Lung (tissue), 12 donors: Measurements from ENCODE around the gene CNTNAP2. TPM values are rescaled to one million over a fixed set of nuclear protein-coding genes. Genes with fewer than 3 reads are reported as not detected.

Experiments used
- ATAC-seq: fragments of 200-7000 bp; cut with Tn5 transposase; one replicate; pipeline ENCODE4 v1.9.1; 2020; ENCODE audit warnings: moderate number of reproducible peaks; ENCODE audit not compliant: insufficient read depth, low FRiP score
- DNase-seq, 3 donors: peaks; one replicate each; pipeline ENCODE4 v3.0.0-alpha.2; 2013 to 2017
- H3K27ac ChIP-seq, 2 donors: one replicate each; pipeline ENCODE4 v1.5.1; 2013; ENCODE audit warnings: mild to moderate bottlenecking in 2 of 2, moderate library complexity in 2 of 2, control low read depth in 1 of 2, inconsistent platforms in 1 of 2, low read depth in 1 of 2, low read length in 1 of 2
- H3K27me3 ChIP-seq, 3 donors: one replicate each; pipeline ENCODE4 v1.5.1; 2013; ENCODE audit warnings: low read length in 2 of 3; ENCODE audit not compliant: control insufficient read depth in 3 of 3, insufficient read depth in 3 of 3
- H3K36me3 ChIP-seq, 4 donors: one replicate each; pipeline ENCODE4 v1.5.1; 2013; ENCODE audit warnings: low read length in 4 of 4, mild to moderate bottlenecking in 1 of 4, moderate library complexity in 1 of 4; ENCODE audit not compliant: control insufficient read depth in 4 of 4, insufficient read depth in 4 of 4
- H3K4me1 ChIP-seq, 5 donors: one replicate each; pipeline ENCODE4 v1.5.1; 2013; ENCODE audit warnings: low read length in 5 of 5, mild to moderate bottlenecking in 2 of 5, moderate library complexity in 1 of 5; ENCODE audit not compliant: control insufficient read depth in 5 of 5, insufficient read depth in 5 of 5
- H3K4me3 ChIP-seq: one replicate; pipeline ENCODE4 v1.5.1; 2013; ENCODE audit warnings: mild to moderate bottlenecking, control low read depth, moderate library complexity
- H3K9ac ChIP-seq, 2 donors: one replicate each; pipeline ENCODE4 v1.5.1; 2013; ENCODE audit warnings: low read length in 2 of 2, control low read depth in 1 of 2; ENCODE audit not compliant: insufficient read depth in 1 of 2
- H3K9me3 ChIP-seq, 4 donors: one replicate each; pipeline ENCODE4 v1.5.1; 2013; ENCODE audit warnings: low read length in 3 of 4, mild to moderate bottlenecking in 1 of 4, moderate library complexity in 1 of 4; ENCODE audit not compliant: control insufficient read depth in 4 of 4, insufficient read depth in 3 of 4
- WGBS, 2 donors: extraction: QIAGEN DNeasy Blood & Tissue Kit; methylation state at CpG; one replicate each; pipeline ENCODE4 v1.1.7; 2013; 5-methylcytosine and 5-hydroxymethylcytosine counted together
- polyA plus RNA-seq, 2 donors: library from polyadenylated mRNA; stranded (reverse); fragments of 200-250 nt; gene quantifications; one replicate each; pipeline ENCODE4 v1.2.1, GENCODE V29; 2013
- total RNA-seq, 2 donors: library from RNA; depleted of rRNA in 1 of 2; stranded (reverse); fragments of >200 nt in 1 of 2; gene quantifications; one replicate each; pipeline ENCODE4 v1.2.1, GENCODE V29; 2014 to 2021
- TF ChIP-seq, protein P1 (sequence below): IDR thresholded peaks from 2 replicates; pipeline ENCODE4 v1.5.1; 2012; ENCODE audit warnings: mild to moderate bottlenecking; ENCODE audit errors: control extremely low read depth, extremely low read depth
- donor health status: control.
- donor health status: control.
- donor health status: Bipolar disorder and iron deficiency.
- donor health status: healthy.
- donor health status: DM: yes; HTN: yes; CAD: no.

CNTNAP2 gene
- total and polyA plus RNA-seq, 4 donors = 0.18 to 45.3 (median 0.52) TPM

GRCh38 chr7:147145194-147145593 is 1028.6 kb downstream of the CNTNAP2 start:
- Histone ChIP-seq H3K27me3 (no peaks in the 10 kb centered on the region), H3K4me1 (no peaks in the 10 kb centered on the region)
- TF ChIP-seq, protein P1, sequence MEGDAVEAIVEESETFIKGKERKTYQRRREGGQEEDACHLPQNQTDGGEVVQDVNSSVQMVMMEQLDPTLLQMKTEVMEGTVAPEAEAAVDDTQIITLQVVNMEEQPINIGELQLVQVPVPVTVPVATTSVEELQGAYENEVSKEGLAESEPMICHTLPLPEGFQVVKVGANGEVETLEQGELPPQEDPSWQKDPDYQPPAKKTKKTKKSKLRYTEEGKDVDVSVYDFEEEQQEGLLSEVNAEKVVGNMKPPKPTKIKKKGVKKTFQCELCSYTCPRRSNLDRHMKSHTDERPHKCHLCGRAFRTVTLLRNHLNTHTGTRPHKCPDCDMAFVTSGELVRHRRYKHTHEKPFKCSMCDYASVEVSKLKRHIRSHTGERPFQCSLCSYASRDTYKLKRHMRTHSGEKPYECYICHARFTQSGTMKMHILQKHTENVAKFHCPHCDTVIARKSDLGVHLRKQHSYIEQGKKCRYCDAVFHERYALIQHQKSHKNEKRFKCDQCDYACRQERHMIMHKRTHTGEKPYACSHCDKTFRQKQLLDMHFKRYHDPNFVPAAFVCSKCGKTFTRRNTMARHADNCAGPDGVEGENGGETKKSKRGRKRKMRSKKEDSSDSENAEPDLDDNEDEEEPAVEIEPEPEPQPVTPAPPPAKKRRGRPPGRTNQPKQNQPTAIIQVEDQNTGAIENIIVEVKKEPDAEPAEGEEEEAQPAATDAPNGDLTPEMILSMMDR = no peak

DNA sequence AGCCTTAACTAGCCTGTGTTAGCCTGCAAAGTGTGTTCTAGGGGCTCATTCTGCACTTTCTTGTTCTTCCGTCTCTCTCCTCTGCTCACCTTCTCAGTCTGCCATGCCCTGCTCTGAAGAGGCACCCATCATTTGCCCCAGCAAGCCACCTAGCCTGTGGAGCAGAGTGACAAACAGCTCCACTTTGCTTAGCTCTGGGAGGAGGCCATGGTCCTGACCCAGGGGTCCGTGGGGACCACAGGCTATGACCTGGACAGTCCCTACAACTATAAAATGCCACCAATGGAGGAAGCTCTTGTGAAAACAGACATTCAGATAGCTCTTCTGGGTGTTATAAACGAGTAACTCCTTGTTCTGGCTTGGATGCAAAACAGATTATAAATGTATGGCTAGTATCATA is 1029.6 kb downstream of the CNTNAP2 start:
- Histone ChIP-seq H3K9ac (no peak overlapping the region), H3K27ac (no peak overlapping the region), H3K27me3 (no peaks in the 10 kb centered on the region), H3K9me3 (peaks cover 0 to 3% (median under 1%) of the 10 kb centered on the region in 4 donors), H3K36me3 (no peaks in the 10 kb centered on the region), H3K4me3 (no peak overlapping the region), H3K4me1 (no peaks in the 10 kb centered on the region)
- ATAC-seq (no peak), DNase-seq (no peak)
- WGBS, 2 donors = 74 to 80% methylated on average over 3 of the region's 3 CpGs
- TF ChIP-seq, protein P1 = no peak

More at GRCh38 chr7:147145194-147145593, 1028.6 kb downstream of the CNTNAP2 start:
- WGBS, 2 donors = 42 to 58% methylated on average over 2 of the region's 2 CpGs
- no peak overlapping the region for H3K4me3 ChIP-seq
- H3K9me3 ChIP-seq = peaks cover 0 to 3% (median under 1%) of the 10 kb centered on the region in 4 donors
- DNase-seq = no peak
- no peaks in the 10 kb centered on the region for H3K36me3 ChIP-seq
- no peak overlapping the region for H3K9ac ChIP-seq
- no peak for ATAC-seq
- H3K27ac ChIP-seq = no peak overlapping the region

- no peaks in the 10 kb centered on the region for H3K4me1 ChIP-seq
- H3K4me3 ChIP-seq = no peak overlapping the region
- DNase-seq = no peak
- no peak overlapping the region for H3K9ac ChIP-seq
- H3K27ac ChIP-seq = no peak overlapping the region
- H3K36me3 ChIP-seq = no peaks in the 10 kb centered on the region
- peaks cover 0 to 2% (median 0%) of the 10 kb centered on the region in 4 donors for H3K9me3 ChIP-seq
- no peaks in the 10 kb centered on the region for H3K27me3 ChIP-seq
- TF ChIP-seq, protein P1 = no peak
- no peak for ATAC-seq
These were observed 1035.1 kb downstream of the CNTNAP2 start for GRCh38 chr7:147151661-147152060.

- no peak overlapping the region for H3K9ac ChIP-seq
- ATAC-seq (no peak), DNase-seq (no peak)
- H3K27ac ChIP-seq = no peak overlapping the region
- H3K4me3 ChIP-seq = no peak overlapping the region
- no peaks in the 10 kb centered on the region for H3K4me1 ChIP-seq
- H3K36me3 ChIP-seq = no peaks in the 10 kb centered on the region
- whole genome bisulfite sequencing, 2 donors = 74 to 79% methylated on average over 3 of the region's 3 CpGs
- no peaks in the 10 kb centered on the region for H3K27me3 ChIP-seq
- TF ChIP-seq, protein P1 = no peak
- peaks cover 0 to 2% (median 0%) of the 10 kb centered on the region in 4 donors for H3K9me3 ChIP-seq
These were observed 1037.0 kb downstream of the CNTNAP2 start for GRCh38 chr7:147153571-147153970.
